SW480 (cell line): Measurements from ENCODE around the gene DEAF1.

Source experiments
- DNase-seq: peaks from one replicate; pipeline ENCODE4 v3.0.0-alpha.2; 2016; ENCODE audit warnings: low spot score

Gene DEAF1

GRCh38 chr11:721247-721740, 26.3 kb upstream of the DEAF1 start:
- no peak for DNase-seq

- DNase-seq: peak; percentile 79
These were observed 25.7 kb upstream of the DEAF1 start for GRCh38 chr11:720642-721246.

DNA sequence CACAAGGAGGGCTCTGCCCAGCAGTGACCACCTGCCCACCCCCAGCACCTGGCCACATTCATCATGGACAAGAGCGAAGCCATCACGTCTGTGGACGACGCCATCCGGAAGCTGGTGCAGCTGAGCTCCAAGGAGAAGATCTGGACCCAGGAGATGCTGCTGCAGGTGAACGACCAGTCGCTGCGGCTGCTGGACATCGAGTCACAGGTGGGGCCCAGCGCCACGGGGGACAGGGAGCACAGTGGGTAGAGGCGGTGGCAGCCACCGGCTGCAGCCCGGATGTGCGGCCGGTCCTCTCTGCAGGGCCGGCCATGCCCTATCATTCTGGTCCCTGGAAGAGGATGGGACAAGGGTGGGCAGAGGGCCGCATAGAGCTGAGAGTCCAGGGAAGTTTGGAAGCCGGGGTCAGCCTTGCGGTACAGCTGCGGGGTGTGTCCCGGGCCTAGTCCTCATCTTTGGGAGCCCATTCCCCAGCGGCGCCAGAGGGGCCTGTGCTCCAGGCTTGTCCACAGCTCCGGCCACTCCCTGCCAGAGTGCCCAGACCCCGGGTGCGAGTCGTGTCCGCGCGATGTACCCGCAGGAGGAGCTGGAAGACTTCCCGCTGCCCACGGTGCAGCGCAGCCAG, 25.1 kb upstream of the DEAF1 start:
- DNase-seq: no peak

GRCh38 chr11:719214-720016, 24.4 kb upstream of the DEAF1 start:
- no peak for DNase-seq

GRCh38 chr11:714436-714835, 19.4 kb upstream of the DEAF1 start:
- no peak for DNase-seq

- no peak for DNase-seq
These were observed 14.3 kb upstream of the DEAF1 start for GRCh38 chr11:709109-709997.

DNA sequence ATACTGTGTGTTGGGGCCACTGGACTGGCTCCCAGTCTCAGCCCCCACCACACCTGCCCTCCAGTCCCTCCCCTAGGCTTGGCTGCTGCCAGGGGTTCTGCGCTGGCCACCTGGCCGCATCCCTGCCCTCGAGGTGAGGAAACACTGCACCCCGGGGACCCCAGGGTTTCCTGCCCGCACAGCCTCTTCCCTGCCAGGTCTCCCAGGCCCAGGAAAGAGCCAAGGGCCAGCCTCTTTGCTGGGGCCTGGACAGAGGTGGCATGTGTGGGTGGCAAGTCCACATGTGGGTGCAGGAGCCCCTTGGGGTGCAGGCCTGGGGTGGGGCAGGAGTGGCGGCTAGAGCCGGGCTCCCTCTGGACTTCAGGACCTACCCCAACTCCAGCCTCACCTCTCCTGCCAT, 13.5 kb upstream of the DEAF1 start:
- DNase-seq: no peak

- no peak for DNase-seq
These were observed 12.9 kb upstream of the DEAF1 start for GRCh38 chr11:707817-708420.

GRCh38 chr11:706957-707816, 12.2 kb upstream of the DEAF1 start:
- DNase-seq: peak; percentile 39

- peak; percentile 60 for DNase-seq
These were observed 11.5 kb upstream of the DEAF1 start for GRCh38 chr11:706439-706956.

GRCh38 chr11:705646-706438, 10.8 kb upstream of the DEAF1 start, which contains the start of gene EPS8L2:
Gene EPS8L2, plus strand, starts transcription at chr11:706231. Its CDS starts 3,177 bp downstream, at chr11:709408.
- DNase-seq: no peak

DNA sequence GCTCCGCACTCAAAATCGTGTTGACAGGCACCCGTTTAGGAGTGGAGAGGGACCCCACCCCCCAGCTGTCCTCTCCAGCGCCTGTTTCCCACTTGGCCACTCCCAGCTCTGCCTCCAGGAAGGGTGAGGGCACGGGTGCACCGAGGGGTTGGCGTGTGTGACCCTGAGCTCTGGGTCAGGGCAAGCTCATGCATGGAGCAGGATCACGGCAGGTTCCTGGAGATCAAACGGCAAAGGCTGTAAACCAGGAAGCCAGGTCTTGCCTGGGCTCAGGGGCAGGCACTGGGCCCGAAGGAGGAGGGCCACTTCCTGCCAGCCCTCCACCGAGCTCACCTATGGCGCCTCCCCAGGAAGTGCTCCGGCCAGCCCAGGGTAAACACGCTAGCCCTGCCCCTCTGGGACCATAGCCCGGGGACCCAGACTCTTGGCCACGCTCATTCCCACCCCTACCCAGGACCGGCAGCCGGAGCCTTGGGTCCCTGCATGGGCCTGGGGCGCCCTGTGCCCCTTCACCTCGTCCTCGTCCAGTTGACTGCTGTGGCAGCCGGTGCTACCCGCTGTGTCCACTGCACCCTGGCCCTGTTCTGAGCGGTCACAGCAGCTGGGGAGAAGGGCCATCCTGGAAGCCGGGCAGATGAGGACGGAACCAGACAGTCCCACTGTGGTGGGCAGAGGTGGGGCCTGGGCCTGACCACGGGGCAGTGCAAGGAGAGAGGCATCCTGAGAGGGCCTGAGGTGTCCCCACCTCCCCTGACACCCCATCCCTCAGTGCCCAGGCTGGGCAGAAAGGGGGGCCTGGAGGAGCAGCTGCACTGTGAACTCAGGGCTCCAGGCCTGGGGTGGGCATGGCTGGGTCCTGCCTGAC, 10.0 kb upstream of the DEAF1 start:
- DNase-seq: peak; percentile 78

DNA sequence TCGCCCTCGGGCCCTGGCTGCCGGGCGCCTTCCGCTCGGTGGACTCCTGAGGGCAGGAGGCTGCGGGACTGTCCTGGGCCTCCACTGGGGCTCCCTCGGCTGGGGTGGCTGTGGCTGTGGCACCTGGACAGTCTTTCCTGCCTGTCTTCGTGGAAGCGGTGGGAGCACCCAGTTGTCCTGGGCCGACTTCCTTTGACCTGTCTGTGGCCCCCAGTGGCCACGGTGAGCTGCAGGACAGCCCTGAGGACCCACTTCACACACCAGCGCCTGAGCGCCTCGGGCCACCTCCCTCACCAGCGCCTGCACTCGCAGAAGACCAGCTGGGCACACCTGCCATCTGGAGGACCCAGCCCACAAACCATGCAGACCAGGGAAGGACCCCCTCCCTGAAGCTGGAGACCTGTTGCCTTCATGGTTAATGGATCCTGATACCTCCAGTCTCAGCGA, 9.2 kb upstream of the DEAF1 start:
- DNase-seq: no peak

- no peak for DNase-seq
These were observed 8.5 kb upstream of the DEAF1 start for GRCh38 chr11:703506-703905.

GRCh38 chr11:702462-703461, 7.7 kb upstream of the DEAF1 start:
- DNase-seq: peak; percentile 62

DNA sequence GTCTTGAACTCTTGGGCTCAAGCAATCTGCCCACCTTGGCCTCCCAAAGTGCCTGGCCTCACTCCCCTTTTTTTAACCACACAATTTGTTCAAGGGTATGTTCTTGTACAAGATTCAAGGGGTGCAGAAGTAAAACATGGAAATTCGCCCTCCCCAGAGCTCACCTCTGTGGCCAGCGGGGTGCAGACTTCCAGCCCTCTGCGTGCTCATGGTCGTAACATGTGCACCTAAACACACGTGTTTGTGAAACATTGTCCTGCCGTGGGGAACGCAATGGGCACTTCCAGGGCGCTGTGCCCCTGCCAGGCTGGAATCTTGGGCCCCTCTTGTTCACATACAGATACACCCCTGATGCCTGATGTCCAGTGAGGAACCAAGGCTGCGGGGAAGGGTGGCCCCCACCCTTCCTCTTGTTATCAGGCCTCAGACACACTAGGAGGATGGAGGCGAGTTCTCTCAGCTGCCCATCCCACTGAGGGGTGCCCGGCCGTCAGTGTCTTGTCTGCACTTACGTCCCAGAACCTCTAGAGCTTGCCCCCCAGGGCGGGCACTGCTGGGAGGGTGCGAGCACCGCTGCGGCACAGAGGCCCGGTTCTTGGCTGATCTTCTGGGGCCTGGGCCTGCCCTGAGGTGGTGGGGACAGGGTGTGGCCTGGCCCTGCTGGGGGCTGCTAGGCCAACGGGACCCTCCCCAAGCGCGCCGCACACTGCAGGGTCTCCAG, 6.9 kb upstream of the DEAF1 start:
- no peak for DNase-seq
